DND-41 (cell line): ENCODE data around the gene CEP162.

Experiments used
- ATAC-seq: fragments of 200-7000 bp; cut with Tn5 transposase; 3 replicates; pipeline ENCODE4 v1.9.1; 2021; ENCODE audit warnings: low read depth; ENCODE audit not compliant: insufficient read depth
- DNase-seq: peaks from one replicate; pipeline ENCODE4 v3.0.0-alpha.2; 2020
- H2AFZ ChIP-seq: 2 replicates; pipeline ENCODE4 v1.6.0; 2012; ENCODE audit warnings: low read depth, low read length
- H3K27ac ChIP-seq: 2 replicates; pipeline ENCODE4 v1.5.1; 2012; ENCODE audit warnings: low read length, inconsistent platforms
- H3K27me3 ChIP-seq: fragments of 200-600 bp; sonication (generic); 2 replicates; pipeline ENCODE4 v1.6.0; 2012; ENCODE audit warnings: low read length, mild to moderate bottlenecking, inconsistent platforms; ENCODE audit not compliant: insufficient read depth, poor library complexity
- H3K36me3 ChIP-seq: 2 replicates; pipeline ENCODE4 v1.5.1; 2012; ENCODE audit warnings: low read length, inconsistent platforms; ENCODE audit not compliant: insufficient read depth
- H3K4me1 ChIP-seq: 2 replicates; pipeline ENCODE4 v1.5.1; 2012; ENCODE audit warnings: mild to moderate bottlenecking, low read length; ENCODE audit not compliant: insufficient read depth
- H3K4me2 ChIP-seq: 2 replicates; pipeline ENCODE4 v1.6.0; 2012; ENCODE audit warnings: mild to moderate bottlenecking, moderate library complexity, low read length, inconsistent platforms; ENCODE audit not compliant: insufficient read depth
- H3K4me3 ChIP-seq, 2 experiments: fragments of 200-600 bp in 1 of 2; shearing (Covaris generic) in 1 of 2; 2 replicates each; pipeline ENCODE4 v1.5.1; 2012 to 2016; ENCODE audit warnings: inconsistent platforms in 2 of 2, low read length in 2 of 2, mild to moderate bottlenecking in 2 of 2, low read depth in 1 of 2, moderate library complexity in 1 of 2
- H3K79me2 ChIP-seq: 2 replicates; pipeline ENCODE4 v1.6.0; 2012; ENCODE audit warnings: low read length, inconsistent platforms; ENCODE audit not compliant: insufficient read depth
- H3K9ac ChIP-seq: 2 replicates; pipeline ENCODE4 v1.6.0; 2012; ENCODE audit warnings: low read depth, mild to moderate bottlenecking, inconsistent platforms, low read length, moderate library complexity
- H3K9me3 ChIP-seq: 2 replicates; pipeline ENCODE4 v1.5.1; 2012; ENCODE audit warnings: low read length, moderate library complexity, mild to moderate bottlenecking, inconsistent platforms; ENCODE audit not compliant: insufficient read depth, severe bottlenecking
- H4K20me1 ChIP-seq: 2 replicates; pipeline ENCODE4 v1.6.0; 2012; ENCODE audit warnings: low read length; ENCODE audit not compliant: insufficient read depth
- CTCF ChIP-seq: IDR thresholded peaks from 2 replicates; pipeline ENCODE4 v1.5.1; 2012; ENCODE audit warnings: borderline replicate concordance, low read length, moderate library complexity, mild to moderate bottlenecking; ENCODE audit not compliant: poor library complexity, severe bottlenecking; ENCODE audit errors: extremely low read depth
- EZH2 ChIP-seq: IDR thresholded peaks from 3 replicates; pipeline ENCODE4 v1.6.1; 2012; ENCODE audit warnings: borderline replicate concordance, low read depth, mild to moderate bottlenecking, moderate library complexity, low read length, inconsistent platforms; ENCODE audit not compliant: severe bottlenecking

Gene CEP162

GRCh38 chr6:84268781-84269180 lies 41.3 kb upstream of the CEP162 start:
- no peaks in the 10 kb centered on the region for H3K79me2 ChIP-seq
- no peak overlapping the region for H3K4me2 ChIP-seq
- no peaks in the 10 kb centered on the region for H3K27me3 ChIP-seq
- no peak for TF ChIP-seq CTCF
- no peak overlapping the region for H2AFZ ChIP-seq
- no peaks in the 10 kb centered on the region for H3K9me3 ChIP-seq
- H3K9ac ChIP-seq, result no peak overlapping the region
- H3K36me3 ChIP-seq, result no peaks in the 10 kb centered on the region
- H4K20me1 ChIP-seq, result no peaks in the 10 kb centered on the region
- no peak overlapping the region for H3K4me3 ChIP-seq
- no peak overlapping the region for H3K27ac ChIP-seq
- no peak for ATAC-seq
- no peaks in the 10 kb centered on the region for H3K4me1 ChIP-seq
- DNase-seq, result no peak

GRCh38 chr6:84263557-84263956 lies 36.1 kb upstream of the CEP162 start:
- no peak overlapping the region for H3K9ac ChIP-seq
- TF ChIP-seq CTCF (no peak), EZH2 (no peak)
- H2AFZ ChIP-seq, result no peak overlapping the region
- ATAC-seq (no peak), DNase-seq (no peak)
- H3K27ac ChIP-seq, result no peak overlapping the region
- no peaks in the 10 kb centered on the region for H3K79me2 ChIP-seq
- H3K4me2 ChIP-seq, result no peak overlapping the region
- no peak overlapping the region for H3K4me3 ChIP-seq
- H3K4me1 ChIP-seq, result no peaks in the 10 kb centered on the region
- H3K27me3 ChIP-seq, result no peaks in the 10 kb centered on the region
- H3K9me3 ChIP-seq, result no peaks in the 10 kb centered on the region
- no peaks in the 10 kb centered on the region for H4K20me1 ChIP-seq
- no peaks in the 10 kb centered on the region for H3K36me3 ChIP-seq

DNA sequence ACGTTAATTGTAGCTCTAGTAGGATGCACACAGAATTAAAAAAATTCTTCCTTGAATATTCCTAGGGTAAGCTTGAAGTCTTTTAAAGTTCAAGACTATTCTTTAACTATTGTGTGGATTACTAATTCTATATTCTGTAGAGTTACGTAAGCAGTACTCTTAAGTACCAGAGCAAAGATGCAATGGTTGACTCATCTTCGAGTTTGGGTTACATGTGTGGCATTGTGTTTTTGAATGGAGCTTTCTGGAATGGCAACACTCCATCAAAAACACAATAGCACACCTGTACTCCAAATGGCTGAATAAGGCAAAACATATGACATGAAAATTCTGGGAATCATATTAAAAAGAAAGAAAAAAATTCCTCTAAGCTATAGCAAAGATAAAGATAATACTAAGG lies 33.5 kb upstream of the CEP162 start:
- H2AFZ ChIP-seq, result no peak overlapping the region
- TF ChIP-seq CTCF (no peak), EZH2 (no peak)
- H3K4me1 ChIP-seq, result no peaks in the 10 kb centered on the region
- H3K9ac ChIP-seq, result no peak overlapping the region
- H3K27me3 ChIP-seq, result no peaks in the 10 kb centered on the region
- no peaks in the 10 kb centered on the region for H3K9me3 ChIP-seq
- no peaks in the 10 kb centered on the region for H4K20me1 ChIP-seq
- no peak overlapping the region for H3K27ac ChIP-seq
- DNase-seq (no peak), ATAC-seq (no peak)
- H3K4me3 ChIP-seq, result no peak overlapping the region
- no peak overlapping the region for H3K4me2 ChIP-seq
- no peaks in the 10 kb centered on the region for H3K79me2 ChIP-seq
- no peaks in the 10 kb centered on the region for H3K36me3 ChIP-seq

GRCh38 chr6:84260196-84260595 lies 32.8 kb upstream of the CEP162 start:
- no peaks in the 10 kb centered on the region for H3K36me3 ChIP-seq
- H3K4me3 ChIP-seq, result no peak overlapping the region
- no peak overlapping the region for H3K9ac ChIP-seq
- DNase-seq, result no peak
- no peaks in the 10 kb centered on the region for H3K79me2 ChIP-seq
- H2AFZ ChIP-seq, result no peak overlapping the region
- no peak overlapping the region for H3K4me2 ChIP-seq
- no peak overlapping the region for H3K27ac ChIP-seq
- no peaks in the 10 kb centered on the region for H3K9me3 ChIP-seq
- no peaks in the 10 kb centered on the region for H3K27me3 ChIP-seq
- no peaks in the 10 kb centered on the region for H3K4me1 ChIP-seq
- H4K20me1 ChIP-seq, result no peaks in the 10 kb centered on the region
- ATAC-seq, result no peak
- no peak for TF ChIP-seq EZH2
- no peak for TF ChIP-seq CTCF
